COR-L47 (cell line): ENCODE data around the gene SS18L1.

Experiments
- DNase-seq: peaks from one replicate; lab custom pipeline; 2025; lab: John Stamatoyannopoulos, UW

The SS18L1 gene

DNA sequence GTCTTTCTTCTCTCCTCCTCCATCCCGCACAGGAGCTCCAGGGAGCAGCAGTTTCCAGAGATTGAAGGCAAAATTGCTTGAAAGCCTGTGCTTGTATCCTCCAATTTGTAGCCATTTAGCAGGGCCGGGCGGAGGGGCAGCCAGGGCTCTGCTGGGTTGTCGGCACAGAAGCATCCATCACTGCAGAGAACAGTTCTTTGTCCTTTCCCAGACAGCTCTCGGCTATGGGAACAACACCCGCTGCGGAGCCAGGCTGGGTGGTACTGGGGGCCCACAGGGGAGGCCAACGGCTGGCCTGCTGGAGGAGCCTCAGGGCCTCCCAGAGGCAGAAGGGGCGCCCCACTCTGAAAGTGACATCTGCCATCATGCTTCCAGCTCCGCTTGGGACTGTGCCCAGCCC is 68.7 kb downstream of the SS18L1 start:
- no peak for DNase-seq

DNA sequence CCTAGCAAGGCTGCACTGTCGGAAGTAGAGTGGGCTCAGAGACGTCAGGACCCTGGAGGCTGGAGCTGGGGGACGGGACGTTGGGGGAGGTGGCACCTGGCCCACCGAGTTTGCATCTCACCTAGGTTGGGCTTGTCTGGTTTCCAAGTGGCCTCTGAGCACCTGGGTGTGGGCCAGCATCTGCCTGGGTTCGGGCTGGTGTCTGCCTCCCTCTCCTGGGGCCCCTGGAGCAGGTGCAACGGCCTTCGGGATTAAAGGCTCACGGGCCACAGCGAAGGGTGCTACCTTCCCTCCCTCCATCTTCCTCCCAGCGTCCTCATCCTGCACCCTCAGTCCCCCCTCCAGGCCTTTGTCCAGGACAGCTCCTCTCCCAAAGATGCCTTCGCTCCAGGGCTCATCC is 70.5 kb downstream of the SS18L1 start:
- DNase-seq, result no peak

DNA sequence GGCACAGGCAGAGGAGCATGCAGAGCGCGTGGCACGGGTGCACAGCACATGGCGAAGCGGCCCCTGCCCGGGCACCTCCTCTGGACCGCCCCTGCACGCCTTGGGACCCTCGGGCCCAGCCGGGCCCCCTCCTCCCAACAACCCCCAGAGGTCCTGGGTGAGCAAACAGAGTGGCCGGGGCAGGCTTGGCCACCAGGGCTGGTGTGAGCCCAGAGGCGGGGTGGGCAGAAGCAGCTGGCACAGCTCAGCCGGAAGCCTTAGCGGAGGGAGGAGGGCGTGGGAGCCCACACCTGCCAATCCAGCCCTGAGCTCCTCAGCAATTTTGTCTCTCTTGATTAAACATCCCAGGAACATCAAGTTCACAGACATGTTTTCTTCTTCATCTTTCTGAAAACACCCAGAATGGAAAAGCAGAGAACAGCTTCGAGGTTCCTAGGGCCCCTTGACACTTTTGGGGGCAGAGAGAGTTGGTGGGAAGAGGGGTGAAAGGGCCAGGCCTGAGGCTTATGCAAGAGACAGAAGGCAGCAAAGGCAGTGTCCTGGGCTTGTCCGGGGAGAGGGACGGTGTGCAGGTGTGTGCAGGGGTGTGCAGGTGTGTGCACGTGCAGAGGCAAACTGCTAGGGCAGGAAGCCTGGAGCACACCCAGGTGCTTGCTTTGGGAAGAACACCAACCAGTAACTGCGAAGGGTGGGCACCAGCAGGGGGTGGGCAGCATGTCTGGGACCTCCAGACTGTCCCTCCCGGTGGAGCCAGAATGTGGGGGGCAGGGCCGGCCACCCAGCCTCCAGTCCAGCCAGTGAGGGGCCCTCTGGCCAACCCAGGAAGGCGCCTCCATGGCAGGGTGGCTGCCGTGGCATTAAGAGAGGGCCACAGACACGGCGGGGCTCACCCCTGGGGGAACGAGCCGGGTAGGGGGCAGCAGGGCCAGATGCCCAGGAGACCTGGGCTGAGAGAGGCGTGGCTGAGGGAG is 71.7 kb downstream of the SS18L1 start:
- DNase-seq, result peak; percentile 23

DNA sequence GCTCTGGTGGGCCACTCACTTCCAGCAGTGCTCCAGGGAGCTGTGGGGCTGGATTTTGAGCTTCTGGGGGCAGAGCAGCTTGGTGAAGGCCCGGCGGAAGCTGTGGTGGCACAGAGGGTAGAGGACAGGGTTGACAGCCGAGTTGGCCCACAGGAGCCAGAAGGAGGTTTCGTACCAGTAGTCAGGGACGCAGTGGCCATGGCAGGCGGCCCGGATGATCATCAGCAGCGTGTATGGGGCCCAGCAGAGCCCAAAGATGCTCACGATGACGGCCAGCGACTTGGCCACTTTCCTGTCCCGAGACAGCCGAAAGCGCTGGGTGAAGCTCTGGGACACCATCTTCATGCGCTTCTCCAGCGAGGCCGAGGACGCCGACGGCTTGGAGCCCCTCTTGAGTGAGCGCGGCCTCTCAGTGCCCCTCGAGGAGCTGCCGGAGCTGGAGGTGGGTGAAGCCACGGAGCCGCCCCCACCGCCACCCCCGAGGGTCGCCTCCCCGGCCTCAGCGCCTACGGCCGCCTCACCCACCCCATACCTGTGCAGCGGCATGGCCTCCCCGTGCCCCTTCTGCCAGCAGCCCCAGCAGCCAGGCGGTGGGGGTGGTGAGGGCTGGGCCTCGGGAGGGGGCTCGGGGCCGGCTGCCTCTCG is 72.5 kb downstream of the SS18L1 start:
- DNase-seq, result no peak

DNA sequence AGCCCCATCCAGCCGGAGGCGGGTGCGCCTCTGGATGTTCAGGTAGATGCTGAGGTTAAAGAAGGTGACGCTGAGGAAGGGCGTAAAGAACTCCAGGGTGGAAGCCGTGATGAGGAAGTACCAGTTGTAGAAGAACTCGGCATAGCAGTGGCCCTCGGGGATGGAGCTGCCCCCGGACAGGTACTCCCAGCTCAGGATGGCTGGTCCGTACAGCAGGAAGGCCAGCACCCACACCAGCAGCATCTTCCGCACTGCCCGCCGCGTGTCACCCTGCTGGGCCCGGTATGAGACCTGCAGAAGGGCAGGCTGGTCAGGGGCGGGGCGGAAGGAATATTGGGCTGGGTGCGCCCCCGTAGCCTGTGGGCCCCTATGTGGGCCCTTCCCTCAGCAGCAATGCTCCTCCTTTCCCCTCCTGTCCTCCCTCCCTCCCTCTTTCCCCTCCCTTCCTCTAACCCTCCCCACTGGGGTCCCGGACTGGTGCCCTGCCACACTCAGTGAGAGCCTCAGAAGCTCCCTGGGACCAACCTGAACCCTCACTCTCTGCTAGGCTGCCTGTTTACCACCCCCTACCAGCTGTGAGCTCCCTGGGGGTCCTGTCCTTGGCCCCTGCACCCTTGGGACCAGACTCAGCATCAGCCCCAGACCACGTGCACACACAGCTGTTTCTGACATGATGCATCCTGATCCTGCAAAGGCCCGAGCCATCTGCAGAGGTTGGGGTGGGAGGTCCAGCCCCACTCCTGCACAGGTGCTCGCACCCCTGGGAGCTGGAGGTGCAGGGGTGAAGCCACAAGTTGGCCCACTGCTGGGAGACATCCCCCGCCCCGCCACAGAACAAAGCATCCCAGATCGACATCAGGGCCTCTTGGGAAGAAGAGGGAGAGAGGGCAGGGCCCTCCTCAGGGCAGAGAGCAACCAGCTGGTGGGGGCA is 73.3 kb downstream of the SS18L1 start:
- no peak for DNase-seq

DNA sequence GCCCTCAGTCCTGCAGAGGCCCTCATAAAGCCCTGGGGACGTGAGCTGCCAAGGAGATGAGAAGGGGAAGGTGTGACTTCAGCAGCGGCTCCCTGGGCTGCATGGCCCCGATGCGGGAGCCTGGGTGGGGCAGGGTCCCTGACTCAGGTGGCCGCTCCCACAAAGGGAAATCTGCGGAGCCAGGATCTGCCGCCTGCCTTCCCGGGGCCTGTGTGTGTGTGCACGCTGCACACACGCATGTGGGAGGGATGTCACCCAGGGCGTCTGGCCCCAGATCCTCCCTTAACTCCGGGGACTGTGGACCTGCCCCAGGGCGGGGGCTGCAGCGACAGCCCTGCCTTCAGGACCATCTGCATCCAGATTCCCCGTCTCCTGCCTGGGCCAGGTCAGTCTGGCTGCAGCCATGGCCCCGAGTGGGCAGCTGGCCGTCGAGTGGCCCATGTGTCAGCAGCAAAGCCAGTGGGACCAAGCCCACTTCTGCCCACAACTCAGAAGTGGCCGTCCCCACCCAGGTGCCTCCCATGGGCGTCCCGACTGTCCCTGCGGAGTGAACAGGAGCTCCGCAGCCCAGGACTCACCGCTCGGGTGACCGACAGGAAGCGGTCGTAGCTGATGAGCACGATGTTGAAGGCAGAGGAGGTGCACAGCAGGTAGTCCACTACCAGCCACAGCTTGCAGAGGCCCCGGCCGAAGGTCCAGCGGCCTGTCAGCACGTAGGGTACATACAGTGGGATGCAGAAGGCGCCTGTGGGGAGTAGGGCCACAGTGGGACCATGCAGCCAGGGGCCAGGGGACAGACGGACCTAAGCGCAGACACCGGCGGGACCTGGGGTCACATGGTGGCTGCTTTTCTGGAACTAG is 74.6 kb downstream of the SS18L1 start:
- no peak for DNase-seq

DNA sequence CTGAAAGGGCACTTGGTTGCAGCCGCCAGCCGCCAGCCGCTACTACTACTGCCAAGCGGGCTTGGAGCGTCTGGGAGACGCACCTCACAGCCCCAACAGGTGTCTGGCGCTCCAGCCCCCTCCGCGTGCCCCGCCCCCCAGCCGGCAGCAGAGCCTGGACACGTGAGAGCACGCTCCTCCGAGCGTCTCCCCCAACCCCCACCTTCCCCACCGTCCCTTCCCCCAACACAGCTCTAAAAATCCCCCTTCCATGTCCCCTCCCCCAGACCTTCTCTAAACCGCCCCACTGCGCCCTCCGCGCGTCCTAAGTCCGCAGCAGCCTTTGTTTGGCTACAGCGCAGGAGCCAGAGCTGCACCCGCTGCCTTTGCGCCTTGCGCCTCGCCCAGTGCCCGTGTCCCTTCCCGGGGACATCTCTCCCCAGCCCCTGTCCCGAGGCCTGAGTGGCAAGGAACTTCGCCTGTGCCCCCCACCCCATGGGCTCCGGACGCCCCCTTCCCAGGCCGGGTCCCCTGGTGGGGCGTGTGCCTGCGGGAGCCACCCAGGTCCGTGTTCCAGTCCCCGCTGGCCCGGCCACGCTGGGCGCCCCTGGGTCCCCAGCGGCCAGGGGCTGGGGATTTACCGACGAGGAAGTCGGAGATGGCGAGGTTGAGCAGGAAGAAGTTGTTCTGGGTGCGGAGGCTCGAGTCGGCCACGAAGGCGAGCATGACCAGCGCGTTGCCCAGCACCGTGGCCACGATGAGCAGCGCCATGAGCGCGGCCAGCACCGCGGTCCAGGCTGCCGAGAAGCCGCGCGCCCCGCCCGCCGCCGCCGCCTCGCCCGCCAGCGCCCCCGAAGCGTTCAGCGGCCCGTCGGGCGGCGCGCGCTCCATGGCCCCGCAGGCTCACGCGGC is 75.8 kb downstream of the SS18L1 start:
- peak; percentile 71 for DNase-seq

DNA sequence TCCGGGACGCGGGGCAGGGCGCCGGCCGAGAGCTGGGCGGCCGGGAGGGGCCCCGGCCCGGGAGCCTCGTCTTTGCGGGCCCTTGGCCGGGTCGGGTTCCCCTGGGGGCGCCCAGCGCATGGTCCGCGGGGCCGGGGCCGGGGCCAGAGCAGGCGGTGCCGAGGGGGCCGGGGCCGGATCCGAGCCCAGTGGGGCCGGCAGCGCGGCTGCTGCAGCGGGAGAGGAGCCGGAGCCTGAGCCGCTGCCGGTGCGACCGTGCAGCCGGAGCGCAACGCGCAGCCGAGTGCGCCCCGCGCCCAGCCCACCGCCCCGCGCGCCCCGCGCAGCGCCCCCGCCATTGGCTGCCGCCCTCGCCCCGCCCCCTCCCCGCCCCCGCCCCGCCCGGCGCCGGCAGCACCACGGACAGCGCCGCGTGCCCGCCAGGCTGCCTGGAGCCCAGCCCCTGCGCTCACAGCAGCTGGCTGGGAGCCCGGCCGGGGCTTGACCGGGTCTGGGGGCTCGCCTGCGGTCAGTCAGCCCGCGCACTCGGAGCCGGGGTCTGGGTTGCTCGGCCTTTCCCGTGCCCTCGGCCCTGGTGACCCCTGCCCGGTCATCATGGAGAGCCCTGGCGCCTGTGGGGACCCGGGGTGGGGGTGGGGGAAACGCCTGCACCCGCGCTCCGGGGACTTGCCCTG is 76.6 kb downstream of the SS18L1 start, which contains the start of gene HRH3:
TSS of gene HRH3 (minus strand) at position 287 of the 674 bp plus-strand sequence. CDS start 308 bp downstream, outside the sequence.
- DNase-seq, result peak; percentile 54

DNA sequence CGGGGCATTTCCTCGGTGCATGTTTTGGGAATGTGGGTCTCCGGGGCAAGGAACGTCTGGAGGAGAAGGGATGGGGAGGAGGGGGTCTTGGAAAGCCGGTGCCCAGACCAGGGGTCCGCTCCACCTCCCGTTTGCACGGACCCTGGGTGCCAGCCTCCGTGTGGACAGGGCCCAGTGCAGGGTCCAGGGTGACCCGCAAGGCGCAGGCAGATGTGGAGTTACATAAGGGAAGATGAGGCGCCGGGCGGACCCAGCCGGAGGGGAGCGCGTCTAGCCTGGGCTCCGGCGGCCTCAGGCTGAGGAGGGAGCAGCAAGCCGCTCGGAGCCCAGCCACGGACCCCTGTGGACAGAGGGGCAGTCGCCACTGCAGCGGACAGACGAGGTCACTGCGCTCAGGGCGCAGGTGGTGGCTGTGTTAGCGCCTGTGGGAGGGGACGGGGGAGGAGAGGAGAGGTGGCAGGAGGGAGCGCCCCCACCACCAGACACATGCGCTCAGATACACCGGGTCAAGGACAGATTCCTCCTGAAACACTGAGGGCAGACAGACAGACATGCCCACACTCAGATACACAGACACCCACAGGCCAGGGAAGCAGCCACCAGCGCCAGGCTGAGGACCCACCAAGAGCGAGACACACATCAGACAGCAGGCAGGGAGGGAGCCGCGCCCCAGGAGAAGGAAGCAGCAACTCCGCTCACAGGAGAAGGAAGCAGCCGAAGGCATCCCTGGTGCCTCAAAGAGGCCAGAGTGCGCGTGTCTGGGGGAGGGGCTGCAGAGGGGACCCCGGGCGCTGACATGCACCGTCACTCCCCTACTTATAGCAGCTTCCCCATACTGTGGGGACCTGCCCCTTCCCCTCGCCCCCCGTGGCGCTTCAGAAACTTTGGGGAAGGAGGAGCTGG is 77.3 kb downstream of the SS18L1 start:
- no peak for DNase-seq

DNA sequence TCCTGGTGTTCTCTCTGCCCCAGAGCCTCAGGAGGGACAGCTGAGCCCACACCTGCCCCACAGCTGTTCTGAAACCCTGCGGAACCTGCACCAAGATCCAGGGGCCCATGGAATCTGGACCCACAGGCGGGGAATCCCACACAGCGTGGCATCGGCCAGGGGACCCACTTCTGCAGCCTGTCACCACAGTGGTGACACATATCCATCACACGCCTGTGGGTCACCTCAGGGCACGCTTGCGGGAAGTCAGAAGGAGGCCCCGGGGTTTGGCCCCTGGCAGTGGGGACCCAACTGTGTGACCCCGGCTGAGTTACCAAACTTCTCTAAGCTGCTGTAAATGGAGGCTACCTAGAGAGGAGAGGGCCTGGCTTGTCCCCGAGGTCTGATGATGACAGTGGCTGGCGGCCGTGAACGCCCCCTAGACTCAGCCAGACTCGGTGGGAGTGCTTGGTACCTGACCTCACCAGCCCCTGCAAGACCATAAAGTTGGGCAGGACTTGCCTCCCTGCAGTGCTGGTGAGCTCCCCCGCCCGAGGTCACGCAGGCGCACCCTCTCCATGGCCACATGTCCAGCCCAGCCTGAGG is 78.8 kb downstream of the SS18L1 start:
- no peak for DNase-seq

DNA sequence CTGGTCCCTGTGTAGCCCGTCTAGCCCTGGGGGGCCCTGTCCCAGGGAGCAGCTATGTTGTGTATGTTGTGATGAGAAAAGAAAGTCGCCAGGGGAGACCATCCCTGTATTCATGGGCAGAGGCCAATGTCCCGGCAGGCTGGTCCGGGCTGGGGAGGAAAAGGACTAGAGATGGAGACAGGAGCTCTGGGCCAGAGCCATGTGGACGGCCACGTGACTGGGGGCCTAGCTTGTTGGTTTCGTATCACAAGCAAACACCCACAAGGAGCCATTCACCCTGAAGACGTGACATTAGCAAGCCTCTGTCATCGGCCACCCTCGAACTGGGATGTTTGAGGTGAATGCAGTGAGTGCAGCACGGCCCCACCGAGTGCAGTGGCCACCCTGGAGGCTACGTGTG is 79.4 kb downstream of the SS18L1 start:
- no peak for DNase-seq

DNA sequence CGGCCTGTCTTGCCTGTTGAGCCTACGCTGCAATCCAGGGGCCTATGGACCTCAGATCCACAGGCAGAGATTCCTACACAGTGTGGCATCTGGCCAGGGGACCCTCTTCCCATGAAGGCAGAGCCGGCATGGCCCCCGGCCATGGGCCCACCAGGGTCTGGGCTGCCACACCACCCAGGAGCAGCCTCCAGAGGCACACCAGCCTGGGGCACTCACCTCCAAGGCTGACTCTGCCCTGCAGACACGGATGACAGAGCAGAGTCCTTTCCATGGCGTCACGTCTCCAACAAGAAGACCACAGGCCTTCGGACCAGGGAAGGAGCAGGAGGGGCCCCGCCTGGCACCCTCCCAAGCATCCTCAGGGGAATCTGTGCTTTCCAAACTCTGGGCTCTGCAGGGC is 80.0 kb downstream of the SS18L1 start:
- no peak for DNase-seq

DNA sequence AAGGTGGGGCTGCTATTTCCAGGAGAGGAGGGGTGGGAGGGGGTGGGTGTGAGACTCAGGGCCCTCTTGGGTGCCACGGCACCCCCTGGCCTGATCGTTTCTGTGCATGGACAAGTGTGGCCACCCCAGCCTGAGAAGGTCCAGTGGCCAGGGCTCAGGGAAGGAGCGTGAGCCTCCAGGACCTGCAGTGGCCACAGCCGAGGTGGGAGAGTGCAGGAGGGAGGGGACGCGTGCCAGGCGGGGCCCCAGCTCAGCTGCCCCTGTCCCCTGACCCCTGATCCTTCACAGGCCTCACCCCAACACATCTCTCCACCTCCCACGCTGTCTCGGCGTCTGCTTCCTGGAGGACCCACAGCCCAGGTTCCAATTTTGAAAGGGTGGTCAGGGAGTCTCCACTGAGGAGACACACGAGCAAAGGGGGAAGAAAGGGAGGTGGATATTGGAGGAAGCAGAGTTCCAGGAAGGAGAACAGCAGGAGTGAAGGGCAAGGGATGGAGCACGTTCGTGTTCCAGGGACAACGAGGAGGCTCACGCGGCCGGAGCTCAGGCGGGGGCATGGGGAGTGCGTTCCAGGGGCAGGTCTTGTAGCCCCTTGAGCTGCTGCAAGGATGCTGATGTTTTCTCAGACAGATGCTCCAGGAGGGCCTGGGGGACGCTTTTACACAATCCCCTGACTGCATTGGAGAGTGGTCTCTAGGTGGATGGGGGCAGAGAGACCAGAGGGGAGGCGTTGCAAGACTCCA is 80.7 kb downstream of the SS18L1 start:
- DNase-seq, result no peak

DNA sequence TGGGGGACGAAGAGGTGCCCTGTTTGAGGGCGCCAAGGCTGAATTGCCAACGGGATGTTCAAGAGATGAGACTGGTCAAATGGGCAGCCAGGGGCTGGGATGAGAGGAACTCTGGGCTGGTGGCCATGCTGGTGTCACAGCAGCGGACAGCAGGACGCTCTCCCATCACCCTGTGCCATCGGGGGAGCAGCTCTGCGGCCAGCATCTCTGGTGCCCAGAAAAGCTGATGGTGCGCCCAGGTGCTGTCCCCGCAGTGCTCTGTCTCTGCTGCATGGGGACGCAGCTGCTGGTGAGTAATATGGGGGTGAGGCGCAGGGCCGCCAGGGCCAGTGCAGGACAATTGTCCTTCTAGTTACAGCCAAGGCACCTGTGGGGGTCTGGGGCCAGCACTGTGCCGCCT is 81.5 kb downstream of the SS18L1 start:
- no peak for DNase-seq

DNA sequence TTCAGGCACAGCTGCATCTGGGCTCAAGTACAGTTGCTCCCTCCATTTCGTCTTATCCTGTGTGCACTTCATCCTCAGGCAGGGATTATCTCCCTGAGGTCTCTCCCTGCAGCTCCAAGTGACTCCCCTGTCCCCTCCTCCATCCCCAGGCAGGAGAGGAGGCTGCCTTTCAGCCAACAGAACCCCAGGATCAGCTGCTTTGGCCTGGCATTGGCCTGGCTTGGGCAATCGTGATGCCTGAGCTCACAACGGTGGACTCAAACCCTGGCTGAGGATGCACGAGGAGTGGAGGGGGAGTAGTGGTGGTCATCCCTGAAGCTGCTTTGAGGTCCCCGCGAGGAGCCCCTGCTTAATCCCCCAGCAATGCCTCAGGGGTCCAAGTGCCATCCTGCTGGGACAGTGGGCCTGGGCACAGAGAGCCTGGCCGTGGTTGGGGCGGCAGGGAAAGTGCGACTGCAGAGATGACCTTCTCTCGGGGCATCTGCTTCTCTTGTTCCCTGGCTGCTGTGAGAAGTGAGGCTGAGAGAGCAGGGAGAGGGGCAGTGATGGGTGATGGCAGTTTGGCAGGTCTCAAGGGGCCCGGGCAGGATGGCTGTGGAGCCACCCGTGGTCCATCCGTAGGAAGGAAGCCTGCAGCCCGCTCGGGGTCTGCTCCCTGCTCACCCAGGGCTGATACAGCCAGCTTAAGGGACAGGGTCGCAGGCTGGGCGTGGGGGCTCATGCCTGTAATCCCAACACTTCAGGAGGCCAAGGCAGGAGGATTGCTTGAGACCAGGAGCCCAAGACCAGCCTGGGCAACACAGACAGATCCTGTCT is 82.5 kb downstream of the SS18L1 start:
- DNase-seq, result no peak
